Activated CD4-positive, CD25-positive, alpha-beta regulatory T cell (primary cell): ENCODE measurements around the gene CCDC191.

Experiments
- DNase-seq, 4 experiments: peaks; one replicate each; lab custom pipeline; 2025; lab: John Stamatoyannopoulos, UW

CCDC191 gene

GRCh38 chr3:113954091-113954685 lies 102.1 kb downstream of the CCDC191 start:
- no peak for DNase-seq

- DNase-seq, result no peak
These were observed 102.6 kb downstream of the CCDC191 start for GRCh38 chr3:113953677-113954076.

GRCh38 chr3:113952921-113953320 lies 103.4 kb downstream of the CCDC191 start:
- DNase-seq, result no peak

- peak in 2 of 4 experiments; percentile 3 to 6 for DNase-seq
These were observed 108.1 kb downstream of the CCDC191 start for GRCh38 chr3:113948015-113948917.

- DNase-seq, result peak; percentile 22 to 43 (median 41)
These were observed 108.8 kb downstream of the CCDC191 start, which contains the start of gene ZDHHC23 for GRCh38 chr3:113947372-113948014. ZDHHC23 (plus strand) TSS chr3:113948013; CDS start chr3:113948803, 790 bp downstream.

- no peak for DNase-seq
These were observed 109.5 kb downstream of the CCDC191 start for GRCh38 chr3:113946831-113947230.

- no peak for DNase-seq
These were observed 128.8 kb downstream of the CCDC191 start for GRCh38 chr3:113927556-113927955.

- DNase-seq, result no peak
These were observed 141.7 kb downstream of the CCDC191 start for GRCh38 chr3:113914646-113915045.
